VCaP (cell line): ENCODE measurements around the gene MID1IP1.

Source experiments
- H3K27ac ChIP-seq: fragments of 450-650 bp; 2 replicates; pipeline ENCODE4 v1.5.1; 2017
- CTCF ChIP-seq: fragments of 450-650 bp; conservative IDR thresholded peaks from 2 replicates; pipeline ENCODE4 v1.5.1; 2017; ENCODE audit warnings: mild to moderate bottlenecking, moderate library complexity

The MID1IP1 gene

GRCh38 chrX:38804682-38805431, 3.6 kb downstream of the MID1IP1 start:
- peak overlapping the region; percentile 88 for H3K27ac ChIP-seq
- TF ChIP-seq CTCF: no peak

GRCh38 chrX:38805432-38806389, 4.5 kb downstream of the MID1IP1 start:
- TF ChIP-seq CTCF: peak; percentile 20; the same call in 1 of the 2 replicates
- H3K27ac ChIP-seq: peak overlapping the region; percentile 88

- peak overlapping the region; percentile 88 for H3K27ac ChIP-seq
- TF ChIP-seq CTCF: no peak
These were observed 5.8 kb downstream of the MID1IP1 start for GRCh38 chrX:38806875-38807621.

- no peak for TF ChIP-seq CTCF
- H3K27ac ChIP-seq: 0 out of 2 replicates have a peak overlapping the region, but pooled peaks have one; percentile 88
These were observed 6.6 kb downstream of the MID1IP1 start for GRCh38 chrX:38807873-38808272.

GRCh38 chrX:38811515-38812243, 10.4 kb downstream of the MID1IP1 start:
- H3K27ac ChIP-seq: no peak overlapping the region
- TF ChIP-seq CTCF: no peak

GRCh38 chrX:38816155-38816554, 14.9 kb downstream of the MID1IP1 start:
- H3K27ac ChIP-seq: peak overlapping the region; percentile 71
- TF ChIP-seq CTCF: no peak
